SHP77 treated with DMSO at 0.1 percent for 48 hours (cell line): ENCODE data around the gene PANX2.

ENCODE experiments used
- DNase-seq: peaks from one replicate; lab custom pipeline; 2025; lab: John Stamatoyannopoulos, UW

Gene PANX2

GRCh38 chr22:50171319-50171964, 911 bp downstream of the PANX2 start:
- no peak for DNase-seq

- no peak for DNase-seq
These were observed 1.5 kb downstream of the PANX2 start for GRCh38 chr22:50171965-50172421.

GRCh38 chr22:50173311-50173982, 2.9 kb downstream of the PANX2 start:
- no peak for DNase-seq

- DNase-seq: no peak
These were observed 3.4 kb downstream of the PANX2 start for GRCh38 chr22:50173983-50174355.

GRCh38 chr22:50174382-50175190, 4.1 kb downstream of the PANX2 start:
- no peak for DNase-seq

- no peak for DNase-seq
These were observed 4.6 kb downstream of the PANX2 start for GRCh38 chr22:50175191-50175461.

GRCh38 chr22:50175921-50176849, 5.7 kb downstream of the PANX2 start:
- no peak for DNase-seq

GRCh38 chr22:50176850-50177536, 6.5 kb downstream of the PANX2 start:
- DNase-seq: no peak

- no peak for DNase-seq
These were observed 7.3 kb downstream of the PANX2 start for GRCh38 chr22:50177537-50178470.

GRCh38 chr22:50178471-50178864, 7.9 kb downstream of the PANX2 start:
- DNase-seq: no peak

- no peak for DNase-seq
These were observed 8.6 kb downstream of the PANX2 start for GRCh38 chr22:50178871-50179869.

GRCh38 chr22:50179937-50180726, 9.6 kb downstream of the PANX2 start:
- no peak for DNase-seq

- DNase-seq: no peak
These were observed 10.4 kb downstream of the PANX2 start for GRCh38 chr22:50180727-50181521.

GRCh38 chr22:50182176-50183081, 11.9 kb downstream of the PANX2 start:
- no peak for DNase-seq

- DNase-seq: no peak
These were observed 12.8 kb downstream of the PANX2 start for GRCh38 chr22:50183141-50183971.
